Dermis blood vessel endothelial cell (primary cell): ENCODE results near the gene CELF2. TPM values are rescaled to one million over a fixed set of nuclear protein-coding genes. Genes with fewer than 3 reads are reported as not detected.
"Not testable (repeated sequence)": the region's sequence is repeated elsewhere in the genome, so short reads cannot be mapped to it uniquely, and the experiment has no call there.

ENCODE experiments used
- DNase-seq: peaks from one replicate; pipeline ENCODE4 v3.0.0; 2010
- total RNA-seq: library from RNA; depleted of rRNA; stranded (reverse); fragments of >200 nt; gene quantifications from 2 replicates; pipeline ENCODE4 v1.2.3, GENCODE V29; 2014

Gene CELF2
- total RNA-seq, 1 donor from 2014 or later = 10.2 TPM

DNA sequence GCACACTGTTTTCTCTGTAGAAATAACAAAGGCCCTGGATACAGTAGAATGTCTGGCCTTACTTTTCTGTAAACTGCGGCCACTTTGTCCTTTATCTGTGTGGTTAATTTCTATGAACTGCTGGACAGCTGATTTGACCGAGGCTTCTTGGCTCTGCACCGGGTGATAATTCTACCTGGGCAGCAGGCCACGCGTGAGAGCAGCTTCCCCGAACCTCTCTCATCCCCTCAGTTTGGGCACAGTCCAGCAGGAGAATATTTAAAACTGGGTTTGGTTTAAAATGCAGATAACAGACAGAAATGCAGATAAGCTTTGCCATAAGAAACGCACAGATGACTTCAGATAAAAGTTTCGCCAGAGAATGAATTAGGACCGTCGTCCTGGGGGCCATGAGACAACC lies 81.0 kb downstream of the CELF2 start:
- no peak for DNase-seq

DNA sequence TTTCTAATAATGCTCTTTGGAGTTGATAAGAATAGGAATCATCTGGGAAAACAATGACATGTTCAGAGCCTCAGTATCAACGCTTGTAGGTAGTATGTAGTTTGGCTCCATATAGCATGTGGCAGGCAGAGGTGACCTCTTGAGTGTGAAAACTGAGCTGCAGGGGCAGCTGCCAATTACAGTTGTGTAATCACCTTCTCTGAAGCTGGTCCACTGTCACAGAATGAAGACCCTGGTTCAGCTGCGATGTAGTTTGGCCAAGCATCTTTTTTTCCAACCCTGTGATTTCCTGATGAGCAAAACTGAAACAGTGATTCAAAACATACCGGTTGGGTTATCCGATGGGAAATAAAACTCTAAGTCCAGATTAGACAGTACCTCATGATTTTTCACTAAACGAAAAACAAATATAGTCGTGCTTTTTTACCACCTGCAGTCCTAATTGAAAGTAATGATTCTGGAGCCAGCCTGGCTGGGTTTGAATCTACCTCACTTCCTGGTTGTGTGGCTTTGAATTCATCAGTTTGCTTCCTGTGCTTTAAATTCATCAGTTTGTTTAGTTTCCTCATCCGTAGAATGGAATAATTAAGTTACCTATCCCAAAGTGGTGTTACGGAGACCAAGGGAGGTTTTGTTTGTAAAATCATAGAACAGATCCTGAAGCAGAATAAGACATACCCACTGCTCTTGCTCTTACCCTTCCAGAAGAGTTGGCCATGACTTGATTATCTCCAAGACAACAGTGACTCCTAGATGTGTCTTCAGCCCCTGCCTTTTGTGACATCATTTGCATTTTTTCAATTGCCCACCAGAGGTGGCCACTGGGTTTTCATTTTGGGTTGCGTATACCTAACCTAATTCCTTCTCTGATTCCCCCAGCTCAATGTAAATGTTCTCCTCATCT lies 87.4 kb downstream of the CELF2 start:
- no peak for DNase-seq

- DNase-seq = no peak
These were observed 88.0 kb downstream of the CELF2 start for GRCh38 chr10:11105676-11106004.

DNA sequence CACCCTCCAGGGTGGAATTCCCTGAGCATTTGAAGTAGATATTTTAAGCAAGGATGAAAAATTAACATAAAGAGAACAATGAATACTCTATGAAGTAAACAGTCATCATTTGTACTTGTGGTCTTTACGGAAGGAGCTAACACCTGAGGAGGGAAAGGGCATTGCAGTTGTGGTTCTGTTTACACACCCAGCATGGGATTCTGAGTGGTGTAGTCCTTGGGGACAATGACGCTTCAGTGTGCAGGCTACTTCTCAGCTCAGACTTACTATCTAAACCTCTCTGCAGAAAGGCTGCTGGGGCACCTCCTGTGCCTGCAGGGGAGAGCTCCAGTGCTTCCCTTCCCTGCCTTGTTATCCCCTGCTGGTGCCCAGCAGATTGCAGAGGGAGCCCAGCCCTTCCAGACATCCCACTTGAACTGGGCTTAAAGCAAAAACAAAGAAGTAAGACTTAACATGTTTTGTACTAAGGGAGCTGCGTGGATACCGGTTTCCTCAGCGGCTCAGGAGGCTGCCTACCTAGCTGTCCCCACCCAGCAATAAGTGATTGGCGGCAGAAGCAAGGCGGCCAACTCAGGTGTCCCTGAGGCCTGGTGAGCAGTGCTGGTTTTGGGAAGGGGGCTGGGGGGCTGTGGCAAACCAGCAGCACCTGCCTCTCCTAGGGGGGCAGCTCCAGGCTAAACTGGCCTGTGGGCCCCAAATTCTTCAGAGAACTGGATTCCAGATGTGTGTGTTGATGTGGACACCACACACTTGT lies 89.1 kb downstream of the CELF2 start:
- DNase-seq = no peak

GRCh38 chr10:11107948-11108347 lies 90.3 kb downstream of the CELF2 start:
- DNase-seq = no peak

- no peak for DNase-seq
These were observed 90.7 kb downstream of the CELF2 start for GRCh38 chr10:11108356-11108755.

DNA sequence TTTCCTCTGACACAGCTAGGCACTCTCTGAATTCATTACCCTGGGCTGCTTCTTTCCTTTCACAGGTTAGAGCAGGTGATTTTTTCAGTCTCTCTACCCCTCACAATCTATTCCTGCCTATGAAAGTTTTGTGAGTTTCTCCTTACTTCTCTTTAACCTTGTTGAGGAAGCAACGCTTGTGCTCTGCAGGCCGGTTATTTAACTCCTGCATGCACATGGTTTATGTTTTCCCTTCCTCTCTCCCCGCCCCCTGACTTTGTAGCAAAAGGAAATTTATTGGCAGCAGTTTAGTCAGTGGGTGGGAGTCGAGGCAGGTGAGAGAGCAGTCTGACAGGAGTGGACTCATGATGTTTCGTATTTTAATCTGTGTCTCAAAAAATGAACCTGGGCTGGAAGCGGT lies 91.9 kb downstream of the CELF2 start:
- DNase-seq = no peak

- DNase-seq = no peak
These were observed 92.9 kb downstream of the CELF2 start for GRCh38 chr10:11110539-11110938.

GRCh38 chr10:11111490-11111889 lies 93.8 kb downstream of the CELF2 start:
- DNase-seq = no peak

DNA sequence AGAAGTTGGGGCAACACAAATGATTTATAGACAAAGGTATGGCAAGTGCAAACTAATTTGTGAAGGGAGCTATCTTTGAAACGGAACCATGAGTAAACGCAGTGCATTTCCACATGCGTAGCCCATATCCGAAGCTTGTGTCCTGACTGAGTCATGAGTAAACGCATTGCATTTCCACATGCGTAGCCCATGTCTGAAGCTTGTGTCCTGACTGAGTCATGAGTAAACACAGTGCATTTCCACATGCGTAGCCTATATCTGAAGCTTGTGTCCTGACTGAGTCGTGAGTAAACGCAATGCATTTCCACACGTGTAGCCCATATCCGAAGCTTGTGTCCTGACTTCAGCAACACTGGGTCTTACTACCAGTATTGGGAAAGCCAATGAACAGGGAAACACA lies 95.0 kb downstream of the CELF2 start:
- DNase-seq = peak; percentile 49

DNA sequence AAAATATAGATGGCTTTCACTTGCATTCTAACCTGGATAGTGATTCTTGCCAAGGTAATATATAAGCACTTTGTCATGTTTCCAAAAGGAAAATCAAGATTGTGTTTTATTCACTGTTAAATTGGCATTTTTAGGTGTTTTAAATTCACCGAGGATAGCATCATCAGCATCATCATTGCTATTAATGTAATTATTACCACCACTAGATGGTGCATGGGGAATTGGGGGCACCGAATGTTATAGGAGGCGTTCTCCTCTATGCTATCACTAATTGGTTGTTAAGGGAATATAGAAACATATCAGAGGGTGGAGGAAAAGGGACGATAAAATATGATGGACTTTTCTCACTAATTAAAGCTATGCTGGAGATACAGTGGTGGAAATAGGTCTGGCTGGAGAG lies 95.5 kb downstream of the CELF2 start:
- peak; percentile 18 for DNase-seq

DNA sequence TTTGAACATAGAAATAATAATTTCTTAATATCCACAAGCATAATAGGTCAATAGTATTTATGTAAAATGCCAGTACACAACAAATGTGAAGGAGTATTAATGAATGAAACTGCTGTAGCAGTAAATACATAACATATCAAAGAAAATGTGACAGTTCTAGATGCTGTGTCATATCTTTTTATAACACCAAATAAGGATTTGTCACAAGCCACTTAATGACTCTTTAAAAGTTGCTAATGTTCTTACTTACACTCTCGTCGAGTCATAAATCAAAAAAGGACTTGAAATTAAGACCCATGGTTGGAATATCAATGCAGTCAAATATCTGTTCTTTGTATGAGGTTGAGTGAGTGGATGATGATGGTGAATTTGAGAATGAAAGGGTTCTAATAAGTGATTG lies 96.6 kb downstream of the CELF2 start:
- DNase-seq = no peak

GRCh38 chr10:11115337-11115736 lies 97.7 kb downstream of the CELF2 start:
- DNase-seq = no peak

DNA sequence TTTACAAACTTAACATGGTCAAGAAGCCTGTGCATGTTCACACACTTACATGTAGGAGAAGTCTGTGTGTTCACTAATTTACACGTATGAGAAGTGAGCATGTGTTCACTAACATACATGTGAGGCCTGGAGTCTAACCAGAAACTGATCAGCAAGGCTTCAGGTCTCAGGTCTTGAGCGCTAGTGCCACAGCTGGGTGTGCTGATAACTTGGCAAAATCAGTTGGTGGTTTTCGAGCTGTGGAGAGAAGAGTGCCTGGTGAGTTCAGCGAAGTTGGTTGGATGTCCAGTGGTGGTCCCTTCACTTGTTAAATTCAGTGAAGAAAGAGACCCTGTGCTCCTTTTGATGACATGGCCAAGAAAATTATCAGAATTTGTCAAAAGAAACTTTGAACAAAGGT lies 98.7 kb downstream of the CELF2 start:
- DNase-seq = no peak

DNA sequence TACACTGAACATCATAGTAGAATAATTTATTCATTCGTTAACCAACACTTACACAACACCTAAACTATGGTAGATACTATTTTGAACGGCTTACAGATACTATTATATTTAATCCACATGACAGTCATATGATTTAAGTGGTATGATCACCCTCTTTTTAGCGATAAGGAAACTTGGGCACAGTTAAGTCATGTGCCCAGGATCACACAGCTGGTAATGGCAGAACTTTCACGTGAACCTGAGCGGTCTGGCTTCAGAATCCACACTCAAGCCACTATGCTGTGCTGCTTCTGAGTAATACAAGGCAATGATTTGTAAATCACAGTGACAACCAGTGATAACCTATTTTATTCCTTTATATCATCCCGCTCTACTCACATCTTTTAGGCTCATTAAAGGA lies 99.1 kb downstream of the CELF2 start:
- no peak for DNase-seq

DNA sequence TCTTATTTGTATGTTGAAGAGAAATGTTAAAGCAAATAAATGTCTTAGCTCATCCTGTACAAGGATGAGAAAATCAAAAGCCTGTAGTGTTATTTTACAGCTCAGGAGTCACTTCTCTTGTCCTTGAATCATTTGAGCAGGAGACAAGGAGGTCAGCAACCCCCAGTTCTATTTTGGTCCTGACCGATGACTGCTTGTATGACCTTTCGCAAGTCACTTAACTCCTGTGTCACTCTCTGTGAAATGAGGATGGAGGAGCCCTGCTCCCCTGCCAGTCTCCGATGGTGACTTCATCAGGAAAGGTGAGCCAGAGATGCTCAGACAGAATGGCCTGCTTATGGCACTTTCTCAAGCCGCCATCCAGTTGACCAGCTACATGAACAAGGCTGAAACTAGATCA lies 101.0 kb downstream of the CELF2 start:
- DNase-seq = no peak

- no peak for DNase-seq
These were observed 102.2 kb downstream of the CELF2 start for GRCh38 chr10:11119843-11120242.

DNA sequence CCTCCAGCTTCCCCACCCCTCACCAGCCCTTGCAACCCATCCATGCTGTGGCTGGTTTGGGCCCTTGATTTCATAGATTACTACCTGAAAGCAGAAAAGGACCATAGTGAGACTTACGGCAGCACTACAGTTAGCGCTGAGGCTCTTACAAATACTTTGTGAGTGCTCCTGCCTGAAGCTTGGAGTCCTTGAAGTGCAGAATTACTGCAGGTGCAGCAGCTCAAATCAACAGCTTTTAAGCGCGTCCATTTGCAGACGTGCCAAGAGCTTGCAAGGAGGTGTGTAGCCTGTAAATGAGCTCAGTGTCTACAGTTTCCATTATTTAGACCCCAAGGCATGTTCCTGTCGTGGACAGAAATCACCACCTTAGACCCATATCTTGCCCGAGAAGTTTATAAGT lies 103.0 kb downstream of the CELF2 start:
- no peak for DNase-seq

DNA sequence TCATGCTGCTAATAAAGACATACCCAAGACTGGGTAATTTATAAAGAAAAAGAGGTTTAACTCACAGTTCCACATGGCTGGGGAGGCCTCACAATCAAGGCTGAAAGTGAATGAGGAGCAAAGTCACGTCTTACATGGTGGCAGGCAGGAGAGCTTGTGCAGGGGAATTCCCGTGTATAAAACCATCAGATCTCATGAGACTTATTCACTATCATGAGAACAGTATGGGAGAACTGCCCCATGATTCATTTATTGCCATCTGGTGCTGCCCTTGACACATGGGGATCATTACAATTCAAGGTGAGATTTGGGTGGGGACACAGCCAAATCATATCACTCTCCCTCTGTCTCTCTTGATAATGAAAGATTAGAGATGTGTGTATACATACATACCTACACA lies 106.2 kb downstream of the CELF2 start:
- not testable (repeated sequence) for DNase-seq

GRCh38 chr10:11125004-11125403 lies 107.3 kb downstream of the CELF2 start:
- DNase-seq = no peak

DNA sequence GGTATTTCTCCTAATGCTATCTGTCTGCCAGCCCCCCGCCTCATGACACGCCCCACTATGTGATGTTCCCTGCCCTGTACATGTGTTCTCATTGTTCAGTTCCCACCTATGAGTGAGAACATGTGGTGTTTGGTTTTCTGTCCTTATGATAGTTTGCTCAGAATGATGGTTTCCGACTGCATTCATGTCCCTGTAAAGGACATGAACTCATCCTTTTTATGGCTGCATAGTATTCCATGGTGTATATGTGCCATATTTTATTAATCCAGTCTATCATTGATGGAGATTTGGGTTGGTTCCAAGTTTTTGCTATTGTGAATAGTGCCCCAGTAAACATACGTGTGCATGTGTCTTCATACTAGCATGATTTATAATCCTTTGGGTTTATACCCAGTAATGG lies 109.3 kb downstream of the CELF2 start:
- not testable (repeated sequence) for DNase-seq

DNA sequence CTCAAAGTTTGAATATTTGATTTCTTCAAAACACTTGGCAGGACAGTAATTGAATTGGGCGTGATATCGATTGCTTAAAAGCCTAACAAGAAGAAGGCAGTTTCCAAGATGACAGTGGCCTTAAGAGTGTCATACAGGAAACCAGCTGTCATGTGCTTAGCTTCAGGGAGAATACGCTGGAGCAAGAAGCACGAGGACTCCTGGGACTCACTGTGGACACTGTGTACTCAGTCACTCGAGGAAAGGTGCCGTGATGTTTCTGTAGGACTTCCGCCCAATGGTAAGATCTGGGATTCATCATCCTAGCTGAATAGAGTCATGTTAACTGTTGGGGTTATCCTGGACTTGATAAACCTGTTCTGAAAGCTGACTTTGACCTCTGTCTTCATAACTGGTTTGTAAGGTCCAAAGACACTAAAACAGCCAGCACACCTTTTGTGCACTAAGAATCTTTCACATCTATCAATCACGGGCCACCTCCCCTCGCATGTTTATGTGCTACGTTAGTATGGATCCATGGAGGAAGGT lies 113.5 kb downstream of the CELF2 start:
- no peak for DNase-seq

DNA sequence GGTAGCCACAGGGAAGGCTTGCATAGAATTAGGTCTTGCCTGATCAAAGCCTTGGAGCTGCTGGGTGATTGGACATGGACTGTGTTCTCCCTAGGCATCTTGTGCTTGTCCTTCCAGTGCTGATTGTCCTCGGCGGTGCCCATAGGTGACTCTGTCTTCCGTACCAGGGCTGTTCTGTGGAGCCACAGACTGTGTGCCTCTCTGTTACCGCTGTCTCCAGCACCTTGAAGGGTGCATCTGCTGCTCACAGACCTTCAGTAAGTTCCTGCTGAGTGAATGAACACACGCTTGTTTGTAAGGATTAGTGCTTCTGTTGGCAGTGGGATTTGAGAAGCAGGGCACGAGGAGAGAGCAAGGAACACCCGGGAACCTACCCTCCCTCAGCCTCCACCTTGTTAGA lies 116.7 kb downstream of the CELF2 start:
- no peak for DNase-seq

GRCh38 chr10:11135709-11136108 lies 118.0 kb downstream of the CELF2 start:
- no peak for DNase-seq
